Testis (tissue), 3 donors: ENCODE data around the gene MANSC4. TPM values are rescaled to one million over a fixed set of nuclear protein-coding genes. Genes with fewer than 3 reads are reported as not detected.

Experiments
- DNase-seq: peaks from one replicate; pipeline ENCODE4 v3.0.0-alpha.2; 2019
- H3K27ac ChIP-seq, 2 donors: fragments of 200-600 bp; sonication (generic); one replicate each; pipeline ENCODE4 v1.5.1; 2019
- H3K27me3 ChIP-seq: fragments of 200-600 bp; sonication (generic); one replicate; pipeline ENCODE4 v1.5.1; 2019
- H3K36me3 ChIP-seq: fragments of 200-600 bp; sonication (generic); one replicate; pipeline ENCODE4 v1.5.1; 2017; ENCODE audit warnings: low read depth; ENCODE audit errors: missing control alignments
- H3K4me1 ChIP-seq: fragments of 200-600 bp; sonication (generic); one replicate; pipeline ENCODE4 v1.5.1; 2019
- H3K4me3 ChIP-seq, 2 donors: fragments of 200-600 bp; sonication (generic); one replicate each; pipeline ENCODE4 v1.5.1; 2017 to 2019
- H3K9me3 ChIP-seq: fragments of 200-600 bp; sonication (generic); one replicate; pipeline ENCODE4 v1.5.1; 2017
- CTCF ChIP-seq, 3 experiments: fragments of 450-650 bp in 2 of 3; fragments of 200-600 bp in 1 of 3; sonication (generic) in 1 of 3; IDR thresholded peaks; one replicate each; pipeline ENCODE4 v1.5.1; 2016 to 2019; ENCODE audit warnings: antibody characterized with exemption in 3 of 3, mild to moderate bottlenecking in 2 of 3, moderate library complexity in 1 of 3
- POLR2A ChIP-seq: fragments of 450-650 bp; IDR thresholded peaks from one replicate; pipeline ENCODE4 v1.6.1; 2017; ENCODE audit warnings: antibody characterized with exemption, mild to moderate bottlenecking, moderate library complexity
- WGBS, 2 donors: methylation state at CpG; one replicate each; pipeline ENCODE4 v1.1.5; 2018; 5-methylcytosine and 5-hydroxymethylcytosine counted together
- intact Hi-C: fragments of 100-400 bp; cut with DNase I; formaldehyde crosslinking; loops from one replicate; pipeline ENCODE4 v1.15.1; 2023; ENCODE audit warnings: low total_unique reads
- polyA plus RNA-seq: library from polyadenylated mRNA; stranded (reverse); fragments of 350-450 nt; fragmentation: Illumina TruSeq; extraction: RNeasy Lipid Tissue Mini Kit (QIAGEN cat#74804); gene quantifications from one replicate; pipeline ENCODE4 v1.2.3, GENCODE V29; 2014; ENCODE audit warnings: low read depth, low replicate concordance; ENCODE audit not compliant: insufficient read depth
- total RNA-seq, 2 donors: library from RNA; depleted of rRNA; stranded (reverse); fragments of >200 nt; gene quantifications; one replicate each; pipeline ENCODE4 v1.2.3, GENCODE V29; 2016

MANSC4 gene
- total and polyA plus RNA-seq, 3 donors from 2014 or later = 1.1 to 3.4 (median 3.4) TPM

DNA sequence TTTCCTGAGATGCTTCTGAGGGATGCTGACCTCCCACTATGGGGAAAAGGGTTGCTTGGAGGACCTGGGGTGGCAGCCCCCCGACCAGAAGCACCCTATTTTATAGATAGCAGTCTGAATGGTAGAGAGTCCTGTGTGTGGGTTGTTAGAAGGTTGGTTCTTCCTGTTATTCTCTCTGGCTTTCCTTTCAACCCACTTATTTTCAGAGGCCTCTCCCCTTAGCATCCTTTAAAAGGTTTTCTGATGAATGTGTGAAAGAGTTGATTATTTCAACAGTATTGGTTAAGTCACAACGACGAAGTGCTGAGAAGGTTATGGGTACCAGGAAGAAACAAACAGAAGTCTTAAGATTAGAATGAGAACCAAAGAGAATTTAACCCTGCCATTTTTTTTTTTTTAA is 20.8 kb upstream of the MANSC4 start:
- intact Hi-C loops = no loop called here
- TF ChIP-seq POLR2A = no peak
- no peak for TF ChIP-seq CTCF (IDR thresholded peaks at IDR 0.05)
- WGBS, 2 donors = 83 to 87% methylated on average over 3 of the region's 3 CpGs

DNA sequence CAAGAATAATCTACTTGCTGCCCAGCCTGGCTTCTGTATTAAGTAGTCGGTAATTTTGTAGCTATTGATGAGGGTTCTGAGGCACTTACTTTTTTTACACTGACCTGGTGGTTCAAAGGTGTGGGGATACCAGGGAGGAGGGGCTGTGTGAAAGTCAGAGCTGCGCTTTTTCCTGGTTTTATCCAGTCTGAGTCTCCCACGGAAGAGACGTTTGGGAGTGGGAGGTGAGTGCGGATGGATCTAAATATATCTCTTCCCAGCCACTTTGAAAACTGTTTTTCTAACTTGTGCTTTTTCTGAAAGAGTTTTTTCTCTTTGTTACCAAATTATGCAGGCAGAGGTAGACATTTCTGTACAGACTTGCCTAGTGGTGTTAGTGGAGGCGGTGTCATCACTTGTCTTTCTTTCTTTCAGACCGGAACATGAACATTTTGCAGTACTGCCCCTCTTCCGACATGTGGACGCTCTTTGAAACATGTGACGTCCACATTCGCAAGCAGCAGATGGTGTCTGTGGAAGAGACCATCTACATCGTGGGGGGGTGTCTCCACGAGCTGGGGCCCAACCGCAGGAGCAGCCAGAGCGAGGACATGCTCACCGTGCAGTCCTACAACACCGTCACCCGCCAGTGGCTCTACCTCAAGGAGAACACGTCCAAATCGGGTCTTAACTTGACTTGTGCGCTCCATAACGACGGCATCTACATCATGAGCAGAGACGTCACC is 17.4 kb upstream of the MANSC4 start:
- peak overlapping the region; percentile 48 to 70 for H3K27ac ChIP-seq
- H3K9me3 ChIP-seq = no peaks in the 10 kb centered on the region
- no peaks in the 10 kb centered on the region for H3K27me3 ChIP-seq
- DNase-seq = peak; percentile 56
- WGBS, 2 donors = 64 to 75% methylated on average over 20 to 24 of the region's 24 CpGs
- H3K4me3 ChIP-seq = no peak overlapping the region
- no peaks in the 10 kb centered on the region for H3K36me3 ChIP-seq
- intact Hi-C loops = no loop called here
- H3K4me1 ChIP-seq = peaks cover 10% of the 10 kb centered on the region
- TF ChIP-seq POLR2A = no peak
- TF ChIP-seq CTCF (IDR thresholded peaks at IDR 0.05) = no peak

More for the DNA sequence above, 20.8 kb upstream of the MANSC4 start:
- Histone ChIP-seq H3K9me3 (no peaks in the 10 kb centered on the region), H3K27me3 (no peaks in the 10 kb centered on the region), H3K4me3 (no peak overlapping the region), H3K27ac (no peak overlapping the region), H3K36me3 (no peaks in the 10 kb centered on the region), H3K4me1 (peaks cover 17% of the 10 kb centered on the region)
- DNase-seq = no peak

DNA sequence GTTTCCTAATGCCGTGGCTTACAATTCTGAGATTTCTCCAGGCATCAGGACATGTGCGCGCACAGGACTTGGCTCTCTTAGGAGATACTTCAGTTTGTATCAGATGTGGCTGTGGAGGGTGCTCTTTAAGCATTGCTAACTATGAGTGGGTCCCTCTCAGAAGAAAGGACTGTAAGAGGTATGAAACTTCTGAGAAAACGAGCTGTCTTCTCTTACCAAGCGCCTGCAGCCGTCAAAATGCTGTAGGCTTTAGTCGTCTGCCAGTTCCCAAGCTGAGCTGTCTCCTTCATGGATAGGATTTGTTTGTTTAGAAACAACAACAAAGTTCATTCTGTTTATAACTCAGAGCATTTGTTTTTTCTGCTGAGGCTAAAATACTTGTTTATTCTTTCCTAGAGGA is 16.1 kb upstream of the MANSC4 start:
- WGBS, 2 donors = 66 to 67% methylated on average over 7 of the region's 7 CpGs
- Histone ChIP-seq H3K4me3 (no peak overlapping the region), H3K9me3 (no peaks in the 10 kb centered on the region), H3K27ac (peak overlapping the region; percentile 20 to 70), H3K36me3 (no peaks in the 10 kb centered on the region), H3K4me1 (peaks cover 10% of the 10 kb centered on the region), H3K27me3 (no peaks in the 10 kb centered on the region)
- no peak for DNase-seq
- no peak for TF ChIP-seq POLR2A
- TF ChIP-seq CTCF (IDR thresholded peaks at IDR 0.05) = no peak
- intact Hi-C loops = no loop called here

GRCh38 chr12:27794818-27795584 is 15.0 kb upstream of the MANSC4 start:
- Histone ChIP-seq H3K27me3 (no peaks in the 10 kb centered on the region), H3K27ac (peak overlapping the region; percentile 25 to 70), H3K4me1 (peaks cover 10% of the 10 kb centered on the region), H3K9me3 (no peaks in the 10 kb centered on the region), H3K36me3 (no peaks in the 10 kb centered on the region), H3K4me3 (no peak overlapping the region)
- no peak for TF ChIP-seq CTCF (IDR thresholded peaks at IDR 0.05)
- no peak for TF ChIP-seq POLR2A
- intact Hi-C loops = no loop called here
- WGBS, 2 donors = 71 to 76% methylated on average over 6 of the region's 6 CpGs
- no peak for DNase-seq
